BLaER1 treated with 17β-estradiol and CSF1 and Interleukin-3, amounts not matched to agents 10 nM and 100 nM (cell line): Measurements from ENCODE around the gene SOX14.

Experiments
- H3K27ac ChIP-seq, 11 experiments: shearing (Covaris generic); formaldehyde crosslinking; 2 replicates each; pipeline ENCODE4 v1.8.1; 2022
- H3K27me3 ChIP-seq, 11 experiments: shearing (Covaris generic); formaldehyde crosslinking; 2 replicates each; pipeline ENCODE4 v1.8.1; 2022
- H3K36me3 ChIP-seq, 11 experiments: shearing (Covaris generic); formaldehyde crosslinking; 2 replicates each; pipeline ENCODE4 v1.8.1; 2022
- H3K4me1 ChIP-seq, 10 experiments: shearing (Covaris generic); formaldehyde crosslinking; 2 replicates each; pipeline ENCODE4 v1.8.1; 2022
- H3K4me2 ChIP-seq, 11 experiments: shearing (Covaris generic); formaldehyde crosslinking; 2 replicates each; pipeline ENCODE4 v1.8.1; 2022
- H3K4me3 ChIP-seq, 10 experiments: shearing (Covaris generic); formaldehyde crosslinking; 2 replicates each; pipeline ENCODE4 v1.8.1; 2022
- H3K9ac ChIP-seq, 11 experiments: shearing (Covaris generic); formaldehyde crosslinking; 2 replicates each; pipeline ENCODE4 v1.8.1; 2022
- H3K9me3 ChIP-seq, 11 experiments: shearing (Covaris generic); formaldehyde crosslinking; replicated peaks in 1 of 11; 2 replicates each; pipeline ENCODE4 v1.8.1; 2022
- H4K20me1 ChIP-seq, 11 experiments: shearing (Covaris generic); formaldehyde crosslinking; 2 replicates each; pipeline ENCODE4 v1.8.1; 2022
- Cebpa-rat ChIP-seq, 11 experiments: shearing (Covaris generic); IDR thresholded peaks; 2 replicates each; pipeline ENCODE4 v1.8.1; 2022

The SOX14 gene

DNA sequence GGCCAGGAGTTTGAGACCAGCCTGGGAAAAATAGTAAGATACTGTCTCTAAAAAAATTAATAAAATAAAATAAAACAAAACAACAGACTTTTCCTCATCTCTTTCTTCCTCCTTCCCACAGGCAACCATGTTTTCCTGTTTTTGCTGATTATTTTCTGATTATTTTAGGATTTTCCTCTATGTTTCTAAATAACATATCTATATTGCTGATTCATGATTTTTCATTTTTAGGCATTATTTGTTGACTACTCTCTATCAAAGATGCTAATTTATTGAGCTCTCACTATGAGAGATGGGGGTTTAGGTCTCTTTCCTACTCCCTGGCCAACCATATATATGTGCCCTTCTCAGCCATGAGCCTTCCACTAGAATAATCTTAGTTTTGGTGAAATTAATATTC, 45.4 kb downstream of the SOX14 start:
- TF ChIP-seq Cebpa-rat (IDR thresholded peaks at IDR 0.05): no peak

DNA sequence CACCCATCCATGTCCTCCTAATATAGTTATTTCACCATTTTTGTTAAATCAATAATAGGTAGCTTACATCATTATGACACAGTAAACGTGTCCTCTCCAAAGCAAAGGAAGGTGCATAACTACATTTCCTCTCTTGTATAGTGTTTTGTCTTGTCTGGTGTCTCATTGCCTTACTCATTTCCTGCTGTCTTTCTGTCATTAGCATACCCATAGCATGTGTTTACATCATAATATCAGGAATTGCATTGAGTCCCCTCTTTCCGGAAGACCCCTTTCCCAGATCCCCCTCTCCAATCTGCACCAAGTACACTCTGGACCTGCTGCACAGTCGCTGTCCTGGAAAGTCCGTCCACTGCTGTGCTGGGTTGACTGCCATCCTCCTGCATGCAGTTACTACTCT, 47.9 kb downstream of the SOX14 start:
- no peaks in the 10 kb centered on the region for H3K27me3 ChIP-seq
- H3K9ac ChIP-seq: no peak overlapping the region
- no peaks in the 10 kb centered on the region for H3K4me1 ChIP-seq
- TF ChIP-seq Cebpa-rat (IDR thresholded peaks at IDR 0.05): no peak
- H3K4me2 ChIP-seq: no peak overlapping the region
- H3K4me3 ChIP-seq: no peak overlapping the region
- H3K36me3 ChIP-seq: no peaks in the 10 kb centered on the region
- no peaks in the 10 kb centered on the region for H3K9me3 ChIP-seq
- H4K20me1 ChIP-seq: no peaks in the 10 kb centered on the region
- no peak overlapping the region for H3K27ac ChIP-seq

More for the DNA sequence above, 45.4 kb downstream of the SOX14 start:
- H4K20me1 ChIP-seq: no peaks in the 10 kb centered on the region
- no peaks in the 10 kb centered on the region for H3K9me3 ChIP-seq
- H3K4me3 ChIP-seq: no peak overlapping the region
- no peaks in the 10 kb centered on the region for H3K36me3 ChIP-seq
- no peak overlapping the region for H3K9ac ChIP-seq
- H3K4me1 ChIP-seq: no peaks in the 10 kb centered on the region
- no peak overlapping the region for H3K4me2 ChIP-seq
- H3K27me3 ChIP-seq: no peaks in the 10 kb centered on the region
- no peak overlapping the region for H3K27ac ChIP-seq

DNA sequence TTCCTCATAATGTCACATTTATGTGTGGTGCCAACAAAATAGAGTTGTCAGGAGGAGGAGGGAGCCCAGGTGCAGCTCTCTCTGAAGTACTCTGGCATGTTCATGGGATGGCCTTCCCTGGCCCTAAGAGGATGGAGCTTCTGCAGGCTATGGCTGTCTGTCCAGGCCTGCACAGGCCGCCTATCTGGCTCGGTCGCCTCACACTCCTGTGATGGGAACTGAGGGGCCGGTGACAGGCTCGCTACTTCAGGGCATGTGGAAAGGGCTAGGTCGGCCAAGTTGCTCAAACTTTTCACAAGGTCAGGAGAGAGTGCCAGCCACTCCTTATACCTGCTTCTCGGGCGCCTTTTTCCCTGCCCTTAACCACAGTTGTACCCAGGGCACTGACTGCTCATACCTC, 51.1 kb downstream of the SOX14 start:
- no peak for TF ChIP-seq Cebpa-rat (IDR thresholded peaks at IDR 0.05)
- Histone ChIP-seq H3K36me3 (no peaks in the 10 kb centered on the region), H3K9ac (no peak overlapping the region), H3K4me2 (no peak overlapping the region), H4K20me1 (no peaks in the 10 kb centered on the region), H3K9me3 (no peaks in the 10 kb centered on the region), H3K27me3 (no peaks in the 10 kb centered on the region), H3K4me3 (no peak overlapping the region), H3K27ac (no peak overlapping the region), H3K4me1 (no peaks in the 10 kb centered on the region)
